K562 (cell line): ENCODE measurements around the gene CALD1. TPM values are rescaled to one million over a fixed set of nuclear protein-coding genes. Genes with fewer than 3 reads are reported as not detected.
A peak's percentile ranks its signal among the peaks of the same experiment; 100 is the strongest.

Source experiments
- ATF3 ChIP-seq, 2 experiments: fragments of 450-650 bp in 1 of 2; sonication (generic) in 1 of 2; formaldehyde crosslinking in 1 of 2; IDR thresholded peaks in 1 of 2; conservative IDR thresholded peaks in 1 of 2; 2 replicates each; pipeline versions ENCODE4 v1.6.1 to v1.8.1; 2016 to 2023; ENCODE audit warnings: mild to moderate bottlenecking in 2 of 2, moderate library complexity in 2 of 2, inconsistent platforms in 1 of 2, missing genetic modification reagents in 1 of 2
- BHLHE40 ChIP-seq: IDR thresholded peaks from 2 replicates; pipeline ENCODE4 v1.6.1; 2011; ENCODE audit warnings: low read length, improper control_type of control experiment
- KLF13 ChIP-seq: fragments of 450-650 bp; IDR thresholded peaks from 2 replicates; pipeline ENCODE4 v1.6.1; 2016; ENCODE audit warnings: missing genetic modification characterization, low read depth, mild to moderate bottlenecking, missing compliant biosample characterization, moderate library complexity, borderline replicate concordance
- NCOR1 ChIP-seq: fragments of 450-650 bp; IDR thresholded peaks from 2 replicates; pipeline ENCODE4 v1.6.1; 2016; ENCODE audit warnings: mild to moderate bottlenecking, moderate library complexity
- NFE2 ChIP-seq: IDR thresholded peaks from 2 replicates; pipeline ENCODE4 v1.6.1; 2014; ENCODE audit warnings: antibody characterized with exemption, low read depth
- NR4A1 ChIP-seq, 2 experiments: fragments of 250-450 bp in 1 of 2; fragments of 450-650 bp in 1 of 2; sonication (Bioruptor Pico) in 1 of 2; IDR thresholded peaks; 2 replicates each; pipeline versions ENCODE4 v1.4.0 to v1.6.1; 2016 to 2020; ENCODE audit warnings: mild to moderate bottlenecking in 2 of 2, missing compliant biosample characterization in 1 of 2, missing genetic modification characterization in 1 of 2, moderate library complexity in 1 of 2
- POU5F1 ChIP-seq: fragments of 150-350 bp; IDR thresholded peaks from 2 replicates; pipeline ENCODE4 v1.6.1; 2014; ENCODE audit warnings: borderline replicate concordance, low read length, low read depth, mild to moderate bottlenecking; ENCODE audit not compliant: partially characterized antibody
- PTTG1 ChIP-seq: fragments of 450-650 bp; IDR thresholded peaks from 2 replicates; pipeline ENCODE4 v1.6.1; 2016; ENCODE audit warnings: low read depth, mild to moderate bottlenecking, missing genetic modification characterization, missing compliant biosample characterization
- ZNF551 ChIP-seq: fragments of 250-450 bp; sonication (Bioruptor Pico); IDR thresholded peaks from 2 replicates; pipeline ENCODE4 v1.5.0; 2021; ENCODE audit warnings: mild to moderate bottlenecking, moderate library complexity
- polyA plus RNA-seq, 8 experiments: library from polyadenylated mRNA; depleted of rRNA in 4 of 8; stranded (reverse) in 5 of 8; unstranded in 3 of 8; fragments of >200 nt; fragmentation: Nextera tagmentation in 2 of 8; fragmentation: Illumina TruSeq in 1 of 8; extraction: Ambion mirVana in 2 of 8; extraction: Trizol in 1 of 8; gene quantifications; 2 replicates each; pipeline versions ENCODE4 v1.2.1 to v1.2.3, GENCODE V29; 2011 to 2014; ENCODE audit warnings: inconsistent platforms in 1 of 8, missing spikeins in 1 of 8
- total RNA-seq, 7 experiments: library from RNA; depleted of rRNA in 6 of 7; stranded (reverse); fragments of >200 nt in 6 of 7; fragmentation: Illumina TruSeq in 2 of 7; extraction: Trizol in 2 of 7; gene quantifications; 2 replicates each; pipeline versions ENCODE4 v1.2.1 to v1.2.3, GENCODE V29; 2011 to 2021; ENCODE audit warnings: low replicate concordance in 1 of 7
- TF ChIP-seq, protein P1 (sequence below): sonication (generic); formaldehyde crosslinking; IDR thresholded peaks from 2 replicates; pipeline ENCODE4 v1.8.0; 2023; ENCODE audit warnings: missing genetic modification reagents, mild to moderate bottlenecking, borderline replicate concordance
- TF ChIP-seq, protein P2 (sequence below): fragments of 450-650 bp; IDR thresholded peaks from 2 replicates; pipeline ENCODE4 v1.6.1; 2016

The CALD1 gene
- total and polyA plus RNA-seq, 9 of the 15 experiments (the other 6 are each of a cell fraction or from before 2014, with no cell fraction given), result 0.40 TPM; not detected in 8

DNA sequence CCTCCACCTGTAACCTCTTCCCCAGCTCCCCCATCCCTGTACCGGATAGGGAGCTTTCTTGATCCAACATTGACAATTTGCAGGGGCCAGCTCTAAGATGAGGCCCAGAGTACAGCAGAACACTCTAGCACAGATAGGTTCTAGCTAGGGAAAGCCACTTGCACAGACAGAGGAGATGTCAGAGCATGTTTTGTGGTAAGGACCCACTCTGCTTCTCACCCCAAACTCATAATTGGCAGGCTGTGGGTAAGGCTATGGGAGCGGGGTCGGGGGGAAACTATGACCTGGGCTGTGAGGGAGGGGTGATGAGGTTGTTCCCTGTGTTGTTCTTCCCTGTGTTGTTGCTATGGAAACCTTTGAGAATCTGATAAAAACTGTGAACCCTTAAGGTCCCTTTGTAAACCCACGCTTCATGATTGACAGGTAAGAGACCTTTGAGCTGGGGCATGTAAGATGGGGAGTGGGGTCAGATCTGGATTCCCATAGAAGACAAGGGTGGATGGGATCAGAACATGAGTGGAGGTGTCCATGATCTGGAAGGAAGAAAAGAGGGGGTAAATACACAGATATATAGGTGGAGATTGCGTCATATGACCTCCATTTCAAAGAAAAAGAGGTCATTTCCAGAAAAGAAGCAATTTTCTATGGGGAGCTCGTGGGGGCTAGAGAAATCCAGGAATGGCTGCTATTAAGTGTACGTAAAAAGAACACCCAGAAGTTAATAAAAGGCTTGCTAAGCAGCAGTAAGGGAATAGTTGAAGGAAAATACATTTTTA, 4.0 kb downstream of the CALD1 start (continued):
- TF ChIP-seq, protein P1, sequence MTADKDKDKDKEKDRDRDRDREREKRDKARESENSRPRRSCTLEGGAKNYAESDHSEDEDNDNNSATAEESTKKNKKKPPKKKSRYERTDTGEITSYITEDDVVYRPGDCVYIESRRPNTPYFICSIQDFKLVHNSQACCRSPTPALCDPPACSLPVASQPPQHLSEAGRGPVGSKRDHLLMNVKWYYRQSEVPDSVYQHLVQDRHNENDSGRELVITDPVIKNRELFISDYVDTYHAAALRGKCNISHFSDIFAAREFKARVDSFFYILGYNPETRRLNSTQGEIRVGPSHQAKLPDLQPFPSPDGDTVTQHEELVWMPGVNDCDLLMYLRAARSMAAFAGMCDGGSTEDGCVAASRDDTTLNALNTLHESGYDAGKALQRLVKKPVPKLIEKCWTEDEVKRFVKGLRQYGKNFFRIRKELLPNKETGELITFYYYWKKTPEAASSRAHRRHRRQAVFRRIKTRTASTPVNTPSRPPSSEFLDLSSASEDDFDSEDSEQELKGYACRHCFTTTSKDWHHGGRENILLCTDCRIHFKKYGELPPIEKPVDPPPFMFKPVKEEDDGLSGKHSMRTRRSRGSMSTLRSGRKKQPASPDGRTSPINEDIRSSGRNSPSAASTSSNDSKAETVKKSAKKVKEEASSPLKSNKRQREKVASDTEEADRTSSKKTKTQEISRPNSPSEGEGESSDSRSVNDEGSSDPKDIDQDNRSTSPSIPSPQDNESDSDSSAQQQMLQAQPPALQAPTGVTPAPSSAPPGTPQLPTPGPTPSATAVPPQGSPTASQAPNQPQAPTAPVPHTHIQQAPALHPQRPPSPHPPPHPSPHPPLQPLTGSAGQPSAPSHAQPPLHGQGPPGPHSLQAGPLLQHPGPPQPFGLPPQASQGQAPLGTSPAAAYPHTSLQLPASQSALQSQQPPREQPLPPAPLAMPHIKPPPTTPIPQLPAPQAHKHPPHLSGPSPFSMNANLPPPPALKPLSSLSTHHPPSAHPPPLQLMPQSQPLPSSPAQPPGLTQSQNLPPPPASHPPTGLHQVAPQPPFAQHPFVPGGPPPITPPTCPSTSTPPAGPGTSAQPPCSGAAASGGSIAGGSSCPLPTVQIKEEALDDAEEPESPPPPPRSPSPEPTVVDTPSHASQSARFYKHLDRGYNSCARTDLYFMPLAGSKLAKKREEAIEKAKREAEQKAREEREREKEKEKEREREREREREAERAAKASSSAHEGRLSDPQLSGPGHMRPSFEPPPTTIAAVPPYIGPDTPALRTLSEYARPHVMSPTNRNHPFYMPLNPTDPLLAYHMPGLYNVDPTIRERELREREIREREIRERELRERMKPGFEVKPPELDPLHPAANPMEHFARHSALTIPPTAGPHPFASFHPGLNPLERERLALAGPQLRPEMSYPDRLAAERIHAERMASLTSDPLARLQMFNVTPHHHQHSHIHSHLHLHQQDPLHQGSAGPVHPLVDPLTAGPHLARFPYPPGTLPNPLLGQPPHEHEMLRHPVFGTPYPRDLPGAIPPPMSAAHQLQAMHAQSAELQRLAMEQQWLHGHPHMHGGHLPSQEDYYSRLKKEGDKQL (CRISPR knock-in tag), result no peak
- TF ChIP-seq KLF13 (tag) (no peak), PTTG1 (tag) (no peak), NFE2 (no peak), ZNF551 (no peak), NR4A1 (CRISPR knock-in tag; IDR thresholded peaks at IDR 0.05) (no peak), NR4A1 (tag; IDR thresholded peaks at IDR 0.05) (no peak), NCOR1 (no peak), BHLHE40 (no peak), ATF3 (IDR thresholded peaks at IDR 0.05) (peak; percentile 76), ATF3 (CRISPR knock-in tag; conservative IDR thresholded peaks at IDR 0.05) (no peak), POU5F1 (no peak)
- TF ChIP-seq, protein P2, sequence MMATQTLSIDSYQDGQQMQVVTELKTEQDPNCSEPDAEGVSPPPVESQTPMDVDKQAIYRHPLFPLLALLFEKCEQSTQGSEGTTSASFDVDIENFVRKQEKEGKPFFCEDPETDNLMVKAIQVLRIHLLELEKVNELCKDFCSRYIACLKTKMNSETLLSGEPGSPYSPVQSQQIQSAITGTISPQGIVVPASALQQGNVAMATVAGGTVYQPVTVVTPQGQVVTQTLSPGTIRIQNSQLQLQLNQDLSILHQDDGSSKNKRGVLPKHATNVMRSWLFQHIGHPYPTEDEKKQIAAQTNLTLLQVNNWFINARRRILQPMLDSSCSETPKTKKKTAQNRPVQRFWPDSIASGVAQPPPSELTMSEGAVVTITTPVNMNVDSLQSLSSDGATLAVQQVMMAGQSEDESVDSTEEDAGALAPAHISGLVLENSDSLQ, result peak; percentile 85
